OCI-LY1 (cell line): ENCODE measurements around the gene C10orf53.

ENCODE experiments used
- H2AFZ ChIP-seq: fragments of 200-600 bp; sonication (generic), shearing (Covaris generic); 2 replicates; pipeline ENCODE4 v1.6.0; 2014; ENCODE audit warnings: antibody characterized with exemption, mild to moderate bottlenecking, low read length
- H3F3A ChIP-seq: fragments of 200-600 bp; sonication (generic), shearing (Covaris generic); 2 replicates; pipeline ENCODE4 v1.6.0; 2014; ENCODE audit warnings: mild to moderate bottlenecking, antibody characterized with exemption, low read length, moderate library complexity; ENCODE audit not compliant: insufficient read depth
- H3K27ac ChIP-seq: fragments of 200-600 bp; sonication (generic); 2 replicates; pipeline ENCODE4 v1.5.1; 2014; ENCODE audit warnings: low read length, mixed run types, mild to moderate bottlenecking, low read depth; ENCODE audit not compliant: poor library complexity, severe bottlenecking
- H3K27me3 ChIP-seq: fragments of 200-600 bp; sonication (generic); 2 replicates; pipeline ENCODE4 v1.6.0; 2014; ENCODE audit warnings: antibody characterized with exemption, mild to moderate bottlenecking, low read length, moderate library complexity; ENCODE audit not compliant: insufficient read depth
- H3K36me3 ChIP-seq: fragments of 200-600 bp; sonication (generic); 2 replicates; pipeline ENCODE4 v1.6.1; 2014; ENCODE audit warnings: mild to moderate bottlenecking, antibody characterized with exemption, low read length, moderate library complexity, mixed read lengths; ENCODE audit not compliant: insufficient read depth
- H3K4me1 ChIP-seq: fragments of 200-600 bp; sonication (generic); 2 replicates; pipeline ENCODE4 v1.5.1; 2014; ENCODE audit warnings: mild to moderate bottlenecking, low read length, moderate library complexity; ENCODE audit not compliant: insufficient read depth, severe bottlenecking
- H3K4me2 ChIP-seq: fragments of 200-600 bp; sonication (generic), shearing (Covaris generic); 2 replicates; pipeline ENCODE4 v1.6.1; 2014; ENCODE audit warnings: low read length
- H3K4me3 ChIP-seq: fragments of 200-600 bp; sonication (generic); 2 replicates; pipeline ENCODE4 v1.5.1; 2014; ENCODE audit warnings: low read length, low read depth, mild to moderate bottlenecking, mixed read lengths; ENCODE audit not compliant: poor library complexity, severe bottlenecking
- H3K79me2 ChIP-seq: fragments of 200-600 bp; shearing (Covaris generic); 2 replicates; pipeline ENCODE4 v1.6.1; 2016; ENCODE audit warnings: mixed run types, low read length, mixed read lengths; ENCODE audit not compliant: insufficient read depth
- H3K9ac ChIP-seq: fragments of 200-600 bp; sonication (generic), shearing (Covaris generic); 2 replicates; pipeline ENCODE4 v1.6.1; 2014; ENCODE audit warnings: mild to moderate bottlenecking, low read length, mixed read lengths
- H3K9me2 ChIP-seq: fragments of 200-600 bp; sonication (generic), shearing (Covaris generic); 2 replicates; pipeline ENCODE4 v1.6.1; 2014; ENCODE audit warnings: low read depth, mild to moderate bottlenecking, low read length, mixed read lengths
- H3K9me3 ChIP-seq: fragments of 200-600 bp; shearing (Covaris generic); 2 replicates; pipeline ENCODE4 v1.6.1; 2014; ENCODE audit warnings: low read length, mixed read lengths
- H4K20me1 ChIP-seq: fragments of 200-600 bp; sonication (generic), shearing (Covaris generic); 2 replicates; pipeline ENCODE4 v1.6.0; 2016; ENCODE audit warnings: mild to moderate bottlenecking, low read length; ENCODE audit not compliant: insufficient read depth
- EZH2 ChIP-seq: fragments of 200-600 bp; sonication (generic), shearing (Covaris generic); IDR thresholded peaks from 2 replicates; pipeline ENCODE4 v1.8.0; 2017; ENCODE audit warnings: borderline replicate concordance, mixed run types, mild to moderate bottlenecking, antibody characterized with exemption, low read length, moderate library complexity, mixed read lengths
- TF ChIP-seq, protein P1 (sequence below): fragments of 200-600 bp; sonication (generic), shearing (Covaris generic); IDR thresholded peaks from 2 replicates; pipeline ENCODE4 v1.5.1; 2017; ENCODE audit warnings: mild to moderate bottlenecking, antibody characterized with exemption, low read length, moderate library complexity, mixed read lengths

C10orf53 gene

DNA sequence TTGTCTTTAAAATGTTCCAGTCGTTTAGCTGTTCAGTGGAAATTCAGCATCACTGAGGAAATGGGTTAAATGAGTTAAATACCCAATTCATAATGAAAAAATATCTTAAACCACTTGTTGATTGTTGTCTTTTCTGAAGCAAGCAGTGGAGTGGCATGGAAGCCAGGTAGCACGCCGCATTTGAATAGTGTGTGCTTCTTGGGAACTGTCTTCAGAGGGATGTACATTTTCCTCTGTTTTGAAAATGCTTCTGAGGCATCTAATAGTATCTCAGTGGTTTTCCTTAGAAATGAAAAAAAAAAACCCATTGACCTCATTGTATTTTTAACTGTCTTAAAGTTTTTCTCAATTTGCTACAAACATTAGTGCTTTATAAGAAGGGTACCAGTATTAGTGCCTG, 28.1 kb downstream of the C10orf53 start:
- TF ChIP-seq, protein P1, sequence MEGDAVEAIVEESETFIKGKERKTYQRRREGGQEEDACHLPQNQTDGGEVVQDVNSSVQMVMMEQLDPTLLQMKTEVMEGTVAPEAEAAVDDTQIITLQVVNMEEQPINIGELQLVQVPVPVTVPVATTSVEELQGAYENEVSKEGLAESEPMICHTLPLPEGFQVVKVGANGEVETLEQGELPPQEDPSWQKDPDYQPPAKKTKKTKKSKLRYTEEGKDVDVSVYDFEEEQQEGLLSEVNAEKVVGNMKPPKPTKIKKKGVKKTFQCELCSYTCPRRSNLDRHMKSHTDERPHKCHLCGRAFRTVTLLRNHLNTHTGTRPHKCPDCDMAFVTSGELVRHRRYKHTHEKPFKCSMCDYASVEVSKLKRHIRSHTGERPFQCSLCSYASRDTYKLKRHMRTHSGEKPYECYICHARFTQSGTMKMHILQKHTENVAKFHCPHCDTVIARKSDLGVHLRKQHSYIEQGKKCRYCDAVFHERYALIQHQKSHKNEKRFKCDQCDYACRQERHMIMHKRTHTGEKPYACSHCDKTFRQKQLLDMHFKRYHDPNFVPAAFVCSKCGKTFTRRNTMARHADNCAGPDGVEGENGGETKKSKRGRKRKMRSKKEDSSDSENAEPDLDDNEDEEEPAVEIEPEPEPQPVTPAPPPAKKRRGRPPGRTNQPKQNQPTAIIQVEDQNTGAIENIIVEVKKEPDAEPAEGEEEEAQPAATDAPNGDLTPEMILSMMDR, result no peak
- no peak for TF ChIP-seq EZH2
- H3K4me3 ChIP-seq, result no peak overlapping the region
- H3K27me3 ChIP-seq, result no peaks in the 10 kb centered on the region; the same call in 1 of the 2 replicates
- H3K79me2 ChIP-seq, result no peaks in the 10 kb centered on the region
- no peak overlapping the region for H3K27ac ChIP-seq
- H3K36me3 ChIP-seq, result no peaks in the 10 kb centered on the region
- no peak overlapping the region for H2AFZ ChIP-seq
- no peaks in the 10 kb centered on the region for H3F3A ChIP-seq
- H3K9ac ChIP-seq, result no peak overlapping the region
- H3K9me2 ChIP-seq, result no peaks in the 10 kb centered on the region
- no peaks in the 10 kb centered on the region for H4K20me1 ChIP-seq
- H3K4me2 ChIP-seq, result no peak overlapping the region
- no peaks in the 10 kb centered on the region for H3K4me1 ChIP-seq
- no peaks in the 10 kb centered on the region for H3K9me3 ChIP-seq

DNA sequence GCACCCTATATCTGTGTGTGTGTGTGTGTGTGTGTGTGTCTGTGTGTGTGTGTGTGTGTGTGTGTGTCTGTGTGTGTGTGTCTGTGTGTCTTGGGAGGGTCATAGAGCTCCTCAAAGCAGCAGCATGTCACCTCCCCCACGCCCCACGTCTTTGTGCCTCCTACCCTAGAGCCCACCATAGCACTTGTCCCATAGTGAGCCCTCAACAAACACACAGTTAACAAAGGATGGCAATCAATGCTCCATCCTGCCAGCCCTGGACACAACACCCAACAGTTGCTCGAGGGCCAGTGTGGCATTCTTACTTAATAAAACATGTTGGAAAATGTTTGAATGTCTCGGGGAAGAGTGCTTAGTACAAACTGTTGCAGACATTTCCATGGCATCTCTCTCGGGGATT, 30.5 kb downstream of the C10orf53 start:
- Histone ChIP-seq H3K9me3 (no peaks in the 10 kb centered on the region), H3K4me2 (no peak overlapping the region), H3K79me2 (no peaks in the 10 kb centered on the region), H2AFZ (no peak overlapping the region), H4K20me1 (no peaks in the 10 kb centered on the region), H3K27me3 (no peaks in the 10 kb centered on the region), H3K4me1 (no peaks in the 10 kb centered on the region), H3F3A (no peaks in the 10 kb centered on the region), H3K36me3 (no peaks in the 10 kb centered on the region), H3K4me3 (no peak overlapping the region), H3K9ac (no peak overlapping the region), H3K9me2 (no peaks in the 10 kb centered on the region), H3K27ac (no peak overlapping the region)
- TF ChIP-seq, protein P1, result no peak
- TF ChIP-seq EZH2, result no peak

DNA sequence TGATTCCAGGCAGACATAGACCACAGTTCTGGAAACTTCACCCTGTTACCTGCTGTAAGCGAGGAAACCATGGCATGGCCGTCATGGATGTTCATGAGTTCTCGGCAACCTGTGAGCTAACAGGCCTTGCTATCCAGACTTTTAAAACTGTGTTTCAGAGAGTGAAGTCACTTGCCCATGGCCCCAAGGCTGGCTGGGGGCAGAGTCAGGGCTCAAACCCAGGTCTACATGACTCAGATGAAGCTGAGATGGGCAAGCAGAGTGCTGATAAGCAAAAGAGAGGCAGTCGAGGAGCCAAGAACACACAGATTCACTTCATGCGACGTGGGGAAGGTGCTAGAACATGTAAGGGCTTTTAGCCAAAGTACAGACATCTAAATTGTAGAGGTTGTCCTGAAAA, 31.5 kb downstream of the C10orf53 start:
- H3K27ac ChIP-seq, result no peak overlapping the region
- TF ChIP-seq, protein P1, result no peak
- no peak for TF ChIP-seq EZH2
- no peaks in the 10 kb centered on the region for H3K4me1 ChIP-seq
- H3K9ac ChIP-seq, result no peak overlapping the region
- H3F3A ChIP-seq, result no peaks in the 10 kb centered on the region
- no peak overlapping the region for H3K4me2 ChIP-seq
- no peaks in the 10 kb centered on the region for H3K79me2 ChIP-seq
- no peak overlapping the region for H3K4me3 ChIP-seq
- H2AFZ ChIP-seq, result no peak overlapping the region
- no peaks in the 10 kb centered on the region for H3K36me3 ChIP-seq
- no peaks in the 10 kb centered on the region for H3K9me3 ChIP-seq
- no peaks in the 10 kb centered on the region for H4K20me1 ChIP-seq
- no peaks in the 10 kb centered on the region for H3K9me2 ChIP-seq
- no peaks in the 10 kb centered on the region for H3K27me3 ChIP-seq
